H1 (cell line): ENCODE results near the gene RAB1A. TPM values are rescaled to one million over a fixed set of nuclear protein-coding genes. Genes with fewer than 3 reads are reported as not detected.
"Not testable (repeated sequence)": the region's sequence is repeated elsewhere in the genome, so short reads cannot be mapped to it uniquely, and the experiment has no call there.

ENCODE experiments used
- CTCF ChIA-PET: fragments of 300-600 bp; sonication (Branson Sonifier 250); formaldehyde crosslinking; loops from one replicate; lab custom pipeline; 2021; ENCODE audit not compliant: partially characterized antibody; lab: Charles Lee
- POLR2A ChIA-PET: fragments of 300-600 bp; sonication (Branson Sonifier 250); formaldehyde crosslinking; loops from one replicate; lab custom pipeline; 2021; ENCODE audit warnings: inconsistent platforms; ENCODE audit not compliant: partially characterized antibody; lab: Charles Lee
- DNase-seq, 2 experiments: peaks; one replicate each; pipeline versions ENCODE4 v3.0.0 to v3.0.0-alpha.2; 2010 to 2022; ENCODE audit warnings: low spot score in 2 of 2, low read depth in 1 of 2, mixed read lengths in 1 of 2
- FAIRE-seq: peaks from 2 replicates; lab custom pipeline; 2011; peaks lifted over from hg19 to GRCh38; lab: Jason Lieb, UNC
- H2AFZ ChIP-seq: 2 replicates; pipeline ENCODE4 v1.8.1; 2012; ENCODE audit warnings: low read length, inconsistent platforms
- H2AK5ac ChIP-seq: 2 replicates; pipeline ENCODE4 v1.6.1; 2013; ENCODE audit warnings: low read depth, low read length
- H2BK120ac ChIP-seq: replicated peaks from 2 replicates; pipeline ENCODE3; 2013; ENCODE audit warnings: low read depth, low read length, inconsistent platforms
- H2BK12ac ChIP-seq: 2 replicates; pipeline ENCODE4 v1.6.1; 2013; ENCODE audit warnings: low read depth, low read length
- H2BK15ac ChIP-seq: 2 replicates; pipeline ENCODE4 v1.6.1; 2013; ENCODE audit warnings: low read length
- H2BK20ac ChIP-seq: 2 replicates; pipeline ENCODE4 v1.6.1; 2013; ENCODE audit warnings: low read length
- H2BK5ac ChIP-seq: 2 replicates; pipeline ENCODE4 v1.6.1; 2013; ENCODE audit warnings: low read depth, low read length
- H3K14ac ChIP-seq: 2 replicates; pipeline ENCODE4 v1.6.1; 2013; ENCODE audit warnings: inconsistent platforms; ENCODE audit not compliant: insufficient read length
- H3K18ac ChIP-seq: 2 replicates; pipeline ENCODE4 v1.6.1; 2013; ENCODE audit warnings: low read length; ENCODE audit errors: extremely low read depth
- H3K23ac ChIP-seq: 2 replicates; pipeline ENCODE4 v1.6.1; 2013; ENCODE audit warnings: inconsistent platforms; ENCODE audit not compliant: insufficient read length
- H3K23me2 ChIP-seq: 2 replicates; pipeline ENCODE4 v1.6.1; 2013; ENCODE audit warnings: low read depth, low read length
- H3K27ac ChIP-seq: 2 replicates; pipeline ENCODE4 v1.6.1; 2011; ENCODE audit warnings: low read depth, low read length, inconsistent platforms
- H3K27me3 ChIP-seq, 4 experiments: replicated peaks in 1 of 4; 1 replicate in 1 of 4; 2 replicates in 3 of 4; pipeline versions ENCODE4 v1.6.1 to v1.8.1; 2011 to 2013; ENCODE audit warnings: low read length in 3 of 4, mild to moderate bottlenecking in 3 of 4, inconsistent platforms in 2 of 4, mixed read lengths in 2 of 4, moderate library complexity in 1 of 4; ENCODE audit not compliant: control insufficient read depth in 3 of 4, insufficient read depth in 3 of 4; ENCODE audit errors: extremely low read depth in 1 of 4
- H3K36me3 ChIP-seq, 4 experiments: 2 replicates each; pipeline versions ENCODE4 v1.6.1 to v1.8.1; 2011 to 2013; ENCODE audit warnings: mild to moderate bottlenecking in 4 of 4, low read length in 3 of 4, moderate library complexity in 2 of 4, control low read depth in 1 of 4, inconsistent platforms in 1 of 4; ENCODE audit not compliant: insufficient read depth in 4 of 4, control insufficient read depth in 2 of 4
- H3K4ac ChIP-seq: replicated peaks from 2 replicates; pipeline ENCODE3; 2013; ENCODE audit warnings: low read length, low read depth, mixed read lengths, inconsistent platforms; ENCODE audit not compliant: insufficient read length
- H3K4me1 ChIP-seq, 4 experiments: replicated peaks in 1 of 4; 1 replicate in 1 of 4; 2 replicates in 3 of 4; pipeline versions ENCODE4 v1.6.1 to v1.8.1; 2011 to 2013; ENCODE audit warnings: low read length in 3 of 4, inconsistent platforms in 2 of 4, mixed read lengths in 1 of 4; ENCODE audit not compliant: insufficient read depth in 4 of 4, control insufficient read depth in 3 of 4
- H3K4me2 ChIP-seq, 2 experiments: 2 replicates each; pipeline versions ENCODE4 v1.6.1 to v1.8.1; 2011 to 2013; ENCODE audit warnings: low read depth in 2 of 2, low read length in 2 of 2, control low read depth in 1 of 2, inconsistent platforms in 1 of 2, mild to moderate bottlenecking in 1 of 2; ENCODE audit not compliant: insufficient read depth in 1 of 2
- H3K4me3 ChIP-seq, 4 experiments: fragments of 200-600, 300-600 bp in 1 of 4; sonication (generic), shearing (Covaris generic), sonication (Bioruptor Twin) in 1 of 4; 2 replicates each; pipeline versions ENCODE4 v1.5.1 to v1.8.1; 2011 to 2016; ENCODE audit warnings: low read length in 4 of 4, low read depth in 3 of 4, control low read depth in 2 of 4, inconsistent platforms in 2 of 4, mild to moderate bottlenecking in 2 of 4, mixed read lengths in 1 of 4, moderate library complexity in 1 of 4; ENCODE audit not compliant: insufficient read depth in 2 of 4; ENCODE audit errors: extremely low read depth in 1 of 4
- H3K56ac ChIP-seq: replicated peaks from 2 replicates; pipeline ENCODE3; 2013; ENCODE audit warnings: low read depth, mild to moderate bottlenecking, mixed read lengths, low read length, inconsistent platforms; ENCODE audit not compliant: insufficient read length
- H3K79me1 ChIP-seq: 2 replicates; pipeline ENCODE4 v1.6.1; 2013; ENCODE audit warnings: low read depth, low read length, control low read depth
- H3K79me2 ChIP-seq, 2 experiments: 2 replicates each; pipeline versions ENCODE4 v1.6.1 to v1.8.1; 2012 to 2013; ENCODE audit warnings: low read length in 2 of 2, mild to moderate bottlenecking in 2 of 2, inconsistent platforms in 1 of 2; ENCODE audit not compliant: insufficient read depth in 2 of 2, control insufficient read depth in 1 of 2
- H3K9ac ChIP-seq, 4 experiments: replicated peaks in 1 of 4; 1 replicate in 1 of 4; 2 replicates in 3 of 4; pipeline versions ENCODE4 v1.6.1 to v1.8.1; 2011 to 2013; ENCODE audit warnings: low read depth in 3 of 4, low read length in 3 of 4, control low read depth in 2 of 4, mild to moderate bottlenecking in 2 of 4, moderate library complexity in 2 of 4, inconsistent platforms in 1 of 4; ENCODE audit errors: extremely low read depth in 1 of 4
- H3K9me3 ChIP-seq, 2 experiments: 2 replicates each; pipeline versions ENCODE4 v1.6.1 to v1.8.1; 2012 to 2013; ENCODE audit warnings: mild to moderate bottlenecking in 2 of 2, moderate library complexity in 2 of 2, control low read depth in 1 of 2, inconsistent platforms in 1 of 2, low read depth in 1 of 2, low read length in 1 of 2, mixed read lengths in 1 of 2; ENCODE audit not compliant: insufficient read depth in 2 of 2
- H4K20me1 ChIP-seq, 2 experiments: replicated peaks in 1 of 2; 2 replicates each; pipeline versions ENCODE3 to v1.8.1; 2011 to 2013; ENCODE audit warnings: inconsistent platforms in 2 of 2, low read length in 2 of 2, mild to moderate bottlenecking in 1 of 2; ENCODE audit not compliant: insufficient read depth in 2 of 2, control insufficient read depth in 1 of 2
- H4K5ac ChIP-seq: 2 replicates; pipeline ENCODE4 v1.6.1; 2013; ENCODE audit warnings: low read length, low read depth, mixed read lengths, inconsistent platforms; ENCODE audit not compliant: insufficient read length
- H4K8ac ChIP-seq: 2 replicates; pipeline ENCODE4 v1.8.0; 2013; ENCODE audit warnings: mild to moderate bottlenecking, moderate library complexity, low read length, inconsistent platforms; ENCODE audit not compliant: insufficient read depth; ENCODE audit errors: extremely low read depth
- H4K91ac ChIP-seq: replicated peaks from 2 replicates; pipeline ENCODE3; 2013; ENCODE audit warnings: low read length, mixed read lengths, inconsistent platforms; ENCODE audit not compliant: insufficient read length
- KDM1A ChIP-seq: fragments of 200-600, 300-600 bp; sonication (generic); IDR thresholded peaks from 2 replicates; pipeline ENCODE4 v1.7.1; 2016; ENCODE audit warnings: mild to moderate bottlenecking, low read length, borderline replicate concordance
- TAF7 ChIP-seq: optimal IDR thresholded peaks from 2 replicates; pipeline ENCODE3; 2011; ENCODE audit warnings: low read depth, mild to moderate bottlenecking, inconsistent platforms, low read length, moderate library complexity, borderline replicate concordance
- WGBS, 2 experiments: shearing (Covaris generic) in 1 of 2; methylation state at CpG; one replicate each; pipeline versions ENCODE4 v1.1.6 to v1.1.7; 2013 to 2015; ENCODE audit warnings: low lambda C conversion rate in 2 of 2, mixed read lengths in 2 of 2, inconsistent platforms in 1 of 2, low coverage in 1 of 2, missing lambda C conversion rate in 1 of 2; ENCODE audit not compliant: insufficient replicate concordance in 2 of 2, insufficient coverage in 1 of 2, insufficient read length in 1 of 2; ENCODE audit errors: extremely low coverage in 1 of 2, missing lambda C conversion rate in 1 of 2; 5-methylcytosine and 5-hydroxymethylcytosine counted together
- polyA plus RNA-seq, 7 experiments: library from polyadenylated mRNA; depleted of rRNA in 3 of 7; stranded (reverse) in 5 of 7; unstranded in 2 of 7; fragments of >200 nt in 5 of 7; fragments of 200-250 nt in 2 of 7; gene quantifications; 1 replicate in 5 of 7; 2 replicates in 1 of 7; 4 replicates in 1 of 7; pipeline versions ENCODE4 v1.2.1 to v1.2.3, GENCODE V29; 2011 to 2013; ENCODE audit warnings: missing spikeins in 2 of 7, mixed read lengths in 2 of 7
- total RNA-seq: library from RNA; stranded (reverse); fragmentation: NEBNext Ultra II Directional; extraction: Animal tissue kit (Norgen Biotek cat#: 25700); gene quantifications from 2 replicates; pipeline ENCODE4 v1.2.1, GENCODE V29; 2021

RAB1A gene
- total and polyA plus RNA-seq, 2 of the 8 experiments (the other 6 are each of a cell fraction or from before 2014, with no cell fraction given): 77.9 to 120 TPM

GRCh38 chr2:65172994-65173790 lies 43.3 kb upstream of the RAB1A start (continued):
- no peak for TF ChIP-seq KDM1A
- no peak for TF ChIP-seq TAF7

- WGBS, 2 experiments: 88% methylated on average over 14 of the region's 14 CpGs; no CpG with 5 or more reads in 1 of the 2 experiments
- POLR2A ChIA-PET: interaction anchor here (0.7 to 0.8 kb wide), 2 partner anchors 99 to 115 kb away, joined by 3 read pairs; partner anchors contain the start of gene CEP68
These were observed 40.9 kb upstream of the RAB1A start for GRCh38 chr2:65170611-65171477.

More at GRCh38 chr2:65170611-65171477, 40.9 kb upstream of the RAB1A start:
- H2AK5ac ChIP-seq, FAIRE-seq, H2AFZ ChIP-seq, H2BK120ac ChIP-seq, H3K9me3 ChIP-seq, H2BK5ac ChIP-seq, H3K14ac ChIP-seq, H3K4me2 ChIP-seq, H2BK12ac ChIP-seq, H3K27me3 ChIP-seq, DNase-seq, H4K8ac ChIP-seq, H3K4ac ChIP-seq, H3K27ac ChIP-seq, H3K36me3 ChIP-seq, H2BK15ac ChIP-seq, H3K4me1 ChIP-seq, H4K91ac ChIP-seq, H3K56ac ChIP-seq, H3K18ac ChIP-seq, H4K20me1 ChIP-seq, H3K4me3 ChIP-seq, H3K23me2 ChIP-seq, H3K23ac ChIP-seq, H3K79me1 ChIP-seq, H3K9ac ChIP-seq, H4K5ac ChIP-seq, H3K79me2 ChIP-seq, H2BK20ac ChIP-seq: not testable (repeated sequence)
- CTCF ChIA-PET: interaction anchor here (0.7 to 4.4 kb wide), 15 partner anchors 13 to 252 kb away, joined by 3 to 27 read pairs (median 8); partner anchors contain the start of gene CEP68
